Neural cell (in vitro differentiated cells): ENCODE measurements around the gene RPS15.

Experiments used
- EZH2 ChIP-seq: fragments of 200-600, 300-800 bp; shearing (Covaris generic), sonication (generic); IDR thresholded peaks from 2 replicates; pipeline ENCODE4 v1.6.1; 2014; ENCODE audit warnings: antibody characterized with exemption, low read length, borderline replicate concordance, mild to moderate bottlenecking; ENCODE audit not compliant: insufficient read depth, poor library complexity, severe bottlenecking
- TF ChIP-seq, protein P1 (sequence below): fragments of 450-650 bp; IDR thresholded peaks from 2 replicates; pipeline ENCODE4 v1.5.1; 2014; ENCODE audit warnings: antibody characterized with exemption, mild to moderate bottlenecking, moderate library complexity; ENCODE audit not compliant: poor library complexity, severe bottlenecking

DNA sequence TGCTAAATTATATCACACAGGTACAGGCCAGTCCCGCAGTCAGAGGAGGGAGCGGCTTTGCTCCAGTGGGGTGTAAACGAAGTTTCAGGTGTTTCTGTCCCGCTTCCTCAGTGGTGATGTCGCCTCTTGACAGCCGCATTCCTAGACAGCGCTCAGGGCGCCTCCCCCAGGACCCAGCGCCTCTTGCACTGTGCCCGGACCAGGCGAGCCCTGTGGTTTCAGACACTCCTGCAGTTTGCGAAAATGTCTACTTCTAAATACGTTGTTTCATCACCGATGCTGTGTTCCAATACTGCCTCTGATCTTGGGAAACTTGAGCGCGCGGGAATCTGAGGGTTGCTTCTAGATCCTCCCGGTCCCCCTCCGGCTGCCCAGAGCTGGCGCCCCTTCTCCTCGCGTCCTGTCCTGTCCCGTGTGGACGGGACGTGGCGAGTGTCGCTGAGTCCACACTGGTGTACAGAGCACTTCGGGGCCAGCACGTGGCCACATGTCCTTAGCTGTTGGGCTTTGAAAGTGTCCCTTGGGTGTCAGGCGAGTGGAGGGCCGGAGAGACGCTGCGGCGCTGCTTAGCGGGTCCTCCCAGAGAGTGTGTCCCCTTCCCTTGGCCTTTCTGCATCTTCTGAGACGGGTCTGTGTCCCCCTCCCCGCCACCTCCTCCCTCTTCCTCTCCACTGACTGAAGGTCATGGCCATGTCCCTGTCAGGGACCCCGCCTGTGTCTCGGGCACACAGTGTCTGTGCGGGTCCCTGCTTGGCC is 14.6 kb upstream of the RPS15 start:
- TF ChIP-seq, protein P1, sequence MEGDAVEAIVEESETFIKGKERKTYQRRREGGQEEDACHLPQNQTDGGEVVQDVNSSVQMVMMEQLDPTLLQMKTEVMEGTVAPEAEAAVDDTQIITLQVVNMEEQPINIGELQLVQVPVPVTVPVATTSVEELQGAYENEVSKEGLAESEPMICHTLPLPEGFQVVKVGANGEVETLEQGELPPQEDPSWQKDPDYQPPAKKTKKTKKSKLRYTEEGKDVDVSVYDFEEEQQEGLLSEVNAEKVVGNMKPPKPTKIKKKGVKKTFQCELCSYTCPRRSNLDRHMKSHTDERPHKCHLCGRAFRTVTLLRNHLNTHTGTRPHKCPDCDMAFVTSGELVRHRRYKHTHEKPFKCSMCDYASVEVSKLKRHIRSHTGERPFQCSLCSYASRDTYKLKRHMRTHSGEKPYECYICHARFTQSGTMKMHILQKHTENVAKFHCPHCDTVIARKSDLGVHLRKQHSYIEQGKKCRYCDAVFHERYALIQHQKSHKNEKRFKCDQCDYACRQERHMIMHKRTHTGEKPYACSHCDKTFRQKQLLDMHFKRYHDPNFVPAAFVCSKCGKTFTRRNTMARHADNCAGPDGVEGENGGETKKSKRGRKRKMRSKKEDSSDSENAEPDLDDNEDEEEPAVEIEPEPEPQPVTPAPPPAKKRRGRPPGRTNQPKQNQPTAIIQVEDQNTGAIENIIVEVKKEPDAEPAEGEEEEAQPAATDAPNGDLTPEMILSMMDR = no peak
- no peak for TF ChIP-seq EZH2
